Measurements from ENCODE around the gene TDO2.

GRCh38 chr4:155959417-155959816 lies 55.9 kb downstream of the TDO2 start:
- TF ChIP-seq, protein P1, sequence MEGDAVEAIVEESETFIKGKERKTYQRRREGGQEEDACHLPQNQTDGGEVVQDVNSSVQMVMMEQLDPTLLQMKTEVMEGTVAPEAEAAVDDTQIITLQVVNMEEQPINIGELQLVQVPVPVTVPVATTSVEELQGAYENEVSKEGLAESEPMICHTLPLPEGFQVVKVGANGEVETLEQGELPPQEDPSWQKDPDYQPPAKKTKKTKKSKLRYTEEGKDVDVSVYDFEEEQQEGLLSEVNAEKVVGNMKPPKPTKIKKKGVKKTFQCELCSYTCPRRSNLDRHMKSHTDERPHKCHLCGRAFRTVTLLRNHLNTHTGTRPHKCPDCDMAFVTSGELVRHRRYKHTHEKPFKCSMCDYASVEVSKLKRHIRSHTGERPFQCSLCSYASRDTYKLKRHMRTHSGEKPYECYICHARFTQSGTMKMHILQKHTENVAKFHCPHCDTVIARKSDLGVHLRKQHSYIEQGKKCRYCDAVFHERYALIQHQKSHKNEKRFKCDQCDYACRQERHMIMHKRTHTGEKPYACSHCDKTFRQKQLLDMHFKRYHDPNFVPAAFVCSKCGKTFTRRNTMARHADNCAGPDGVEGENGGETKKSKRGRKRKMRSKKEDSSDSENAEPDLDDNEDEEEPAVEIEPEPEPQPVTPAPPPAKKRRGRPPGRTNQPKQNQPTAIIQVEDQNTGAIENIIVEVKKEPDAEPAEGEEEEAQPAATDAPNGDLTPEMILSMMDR (IDR thresholded peaks at IDR 0.05), result no peak
- no peak for TF ChIP-seq POLR2A (IDR thresholded peaks at IDR 0.05)
